Measurements from ENCODE around the gene FGF3.
"Not testable (repeated sequence)": the region's sequence is repeated elsewhere in the genome, so short reads cannot be mapped to it uniquely, and the experiment has no call there.

The FGF3 gene

GRCh38 chr11:69764918-69765317 lies 54.3 kb downstream of the FGF3 start:
- not testable (repeated sequence) for DNase-seq

- DNase-seq, result no peak
Observed at GRCh38 chr11:69760319-69760718, 58.9 kb downstream of the FGF3 start.
